ENCODE results near the gene BICD2. TPM values are rescaled to one million over a fixed set of nuclear protein-coding genes. Genes with fewer than 3 reads are reported as not detected.

The BICD2 gene
- total RNA-seq, 1 experiment from 2014 or later, result 40.6 TPM

GRCh38 chr9:92723801-92724323 lies 40.8 kb downstream of the BICD2 start:
- BruUV-seq (replicated peaks), result no TSS peak
- TF ChIP-seq CTCF (conservative IDR thresholded peaks at IDR 0.05) (no peak), EZH2 (IDR thresholded peaks at IDR 0.05; ENCODE audit: low read depth) (no peak)
- ChIA-PET POLR2A (ENCODE audit: unreplicated experiment) (no interaction called here), CTCF (no interaction called here)
- H3K79me2 ChIP-seq (ENCODE audit: low read depth), result 0 out of 2 replicates have a peak, but pooled peaks cover 2% of the 10 kb centered on the region
- no peak overlapping the region for H3K27ac ChIP-seq
- no peak for DNase-seq
- intact Hi-C loops (cut with micrococcal nuclease; ENCODE audit: unreplicated experiment), result loop anchor here (1.0 kb wide), 1 partner anchor 224 kb away; no protein-coding TSS in a partner anchor
- no peaks in the 10 kb centered on the region for H3K4me1 ChIP-seq (replicated peaks; ENCODE audit: insufficient read depth)
- H3K36me3 ChIP-seq (ENCODE audit: low read depth), result no peaks in the 10 kb centered on the region
- H3K9me2 ChIP-seq (ENCODE audit: insufficient read depth), result no peaks in the 10 kb centered on the region
- no peaks in the 10 kb centered on the region for H3F3A ChIP-seq (ENCODE audit: insufficient read depth, low read depth)
- no peak overlapping the region for H3K4me2 ChIP-seq
- no peak overlapping the region for H2AFZ ChIP-seq
- no peaks in the 10 kb centered on the region for H3K27me3 ChIP-seq (ENCODE audit: insufficient read depth, low read depth)
- H4K20me1 ChIP-seq (ENCODE audit: insufficient read depth), result peaks cover 3% of the 10 kb centered on the region; the same call in 1 of the 2 replicates
- H3K9me3 ChIP-seq (ENCODE audit: insufficient read depth, low read depth), result no peaks in the 10 kb centered on the region
- no peak overlapping the region for H3K4me3 ChIP-seq

- Histone ChIP-seq H3K4me2 (no peak overlapping the region), H3K4me3 (no peak overlapping the region), H3K9me3 (ENCODE audit: insufficient read depth, low read depth) (no peaks in the 10 kb centered on the region), H2AFZ (no peak overlapping the region), H4K20me1 (ENCODE audit: insufficient read depth) (peaks cover 3% of the 10 kb centered on the region; the same call in 1 of the 2 replicates), H3K27ac (no peak overlapping the region), H3K9me2 (ENCODE audit: insufficient read depth) (no peaks in the 10 kb centered on the region), H3F3A (ENCODE audit: insufficient read depth, low read depth) (no peaks in the 10 kb centered on the region), H3K36me3 (ENCODE audit: low read depth) (no peaks in the 10 kb centered on the region), H3K4me1 (replicated peaks; ENCODE audit: insufficient read depth) (no peaks in the 10 kb centered on the region), H3K79me2 (ENCODE audit: low read depth) (0 out of 2 replicates have a peak, but pooled peaks cover 2% of the 10 kb centered on the region), H3K27me3 (ENCODE audit: insufficient read depth, low read depth) (no peaks in the 10 kb centered on the region)
- no peak for DNase-seq
- CTCF ChIA-PET, result no interaction called here
- TF ChIP-seq CTCF (conservative IDR thresholded peaks at IDR 0.05), result no peak
- TF ChIP-seq EZH2 (IDR thresholded peaks at IDR 0.05; ENCODE audit: low read depth), result no peak
- POLR2A ChIA-PET (ENCODE audit: unreplicated experiment), result no interaction called here
- BruUV-seq (replicated peaks), result no TSS peak
- intact Hi-C loops (cut with micrococcal nuclease; ENCODE audit: unreplicated experiment), result loop anchor here (1.0 kb wide), 1 partner anchor 225 kb away; no protein-coding TSS in a partner anchor
These were observed 41.4 kb downstream of the BICD2 start for GRCh38 chr9:92723299-92723625.

- POLR2A ChIA-PET (ENCODE audit: unreplicated experiment), result no interaction called here
- H3K4me1 ChIP-seq (replicated peaks; ENCODE audit: insufficient read depth), result no peaks in the 10 kb centered on the region
- TF ChIP-seq EZH2 (IDR thresholded peaks at IDR 0.05; ENCODE audit: low read depth) (no peak), CTCF (conservative IDR thresholded peaks at IDR 0.05) (no peak)
- H3K9me2 ChIP-seq (ENCODE audit: insufficient read depth), result no peaks in the 10 kb centered on the region
- no peaks in the 10 kb centered on the region for H3K36me3 ChIP-seq (ENCODE audit: low read depth)
- 0 out of 2 replicates have a peak, but pooled peaks cover 3% of the 10 kb centered on the region for H4K20me1 ChIP-seq (ENCODE audit: insufficient read depth)
- CTCF ChIA-PET, result no interaction called here
- 0 out of 2 replicates have a peak, but pooled peaks cover 2% of the 10 kb centered on the region for H3K79me2 ChIP-seq (ENCODE audit: low read depth)
- no peaks in the 10 kb centered on the region for H3F3A ChIP-seq (ENCODE audit: insufficient read depth, low read depth)
- no peaks in the 10 kb centered on the region for H3K9me3 ChIP-seq (ENCODE audit: insufficient read depth, low read depth)
- no peak overlapping the region for H3K4me2 ChIP-seq
- no peak overlapping the region for H2AFZ ChIP-seq
- no peak overlapping the region for H3K27ac ChIP-seq
- BruUV-seq (replicated peaks), result no TSS peak
- DNase-seq, result no peak
- H3K4me3 ChIP-seq, result no peak overlapping the region
- intact Hi-C loops (cut with micrococcal nuclease; ENCODE audit: unreplicated experiment), result loop anchor here (1.0 kb wide), 1 partner anchor 226 kb away; no protein-coding TSS in a partner anchor
- no peaks in the 10 kb centered on the region for H3K27me3 ChIP-seq (ENCODE audit: insufficient read depth, low read depth)
These were observed 42.0 kb downstream of the BICD2 start for GRCh38 chr9:92722386-92723298.

Measured in PC-9 (cell line).